A673 (cell line): Measurements from ENCODE around the gene FBXL2.

Experiments
- CTCF ChIP-seq: fragments of 300-800, 200-600 bp; sonication (generic); conservative IDR thresholded peaks from 2 replicates; pipeline ENCODE4 v1.5.1; 2017; ENCODE audit warnings: low read depth, mild to moderate bottlenecking, antibody characterized with exemption, low read length, moderate library complexity, mixed read lengths
- EZH2 ChIP-seq: fragments of 200-600 bp; sonication (generic); IDR thresholded peaks from 2 replicates; pipeline ENCODE4 v1.6.1; 2017; ENCODE audit warnings: borderline replicate concordance, low read depth, mild to moderate bottlenecking, mixed read lengths, antibody characterized with exemption, low read length; ENCODE audit not compliant: poor library complexity, severe bottlenecking

- no peak for TF ChIP-seq EZH2
- TF ChIP-seq CTCF: peak; percentile 96
These were observed 95.2 kb downstream of the FBXL2 start for GRCh38 chr3:33372218-33373081.
